ENCODE measurements around the gene IGFN1. TPM values are rescaled to one million over a fixed set of nuclear protein-coding genes. Genes with fewer than 3 reads are reported as not detected.

The IGFN1 gene
- total RNA-seq, 3 donors from 2014 or later (not counting 1 experiment from before 2014, with no cell fraction given) = not detected

- DNase-seq (peak in 1 of 2 donors; percentile 3), ATAC-seq (no peak)
- Histone ChIP-seq H3K36me3 (ENCODE audit: control insufficient read depth, insufficient read depth, low read length) (no peaks in the 10 kb centered on the region), H3K4me1 (ENCODE audit: control insufficient read depth, insufficient read depth, low read length) (no peaks in the 10 kb centered on the region), H3K27ac (ENCODE audit: low read length) (no peak overlapping the region), H3K9me3 (ENCODE audit: control insufficient read depth, insufficient read depth, low read length) (no peaks in the 10 kb centered on the region), H3K4me3 (ENCODE audit: low read length) (no peak overlapping the region), H3K27me3 (ENCODE audit: control insufficient read depth, insufficient read depth, low read length) (no peaks in the 10 kb centered on the region)
- Mint-ChIP-seq H3K4me3 (no peak overlapping the region), H3K4me1 (no peaks in the 10 kb centered on the region), H3K27me3 (ENCODE audit: low read depth in 2 of 2) (peaks cover 9 to 26% of the 10 kb centered on the region in 2 donors), H3K9me3 (no peaks in the 10 kb centered on the region), H3K36me3 (no peaks in the 10 kb centered on the region), H3K27ac (no peak overlapping the region)
- intact Hi-C loops (cut with micrococcal nuclease) = no loop called here
- TF ChIP-seq, protein P1, sequence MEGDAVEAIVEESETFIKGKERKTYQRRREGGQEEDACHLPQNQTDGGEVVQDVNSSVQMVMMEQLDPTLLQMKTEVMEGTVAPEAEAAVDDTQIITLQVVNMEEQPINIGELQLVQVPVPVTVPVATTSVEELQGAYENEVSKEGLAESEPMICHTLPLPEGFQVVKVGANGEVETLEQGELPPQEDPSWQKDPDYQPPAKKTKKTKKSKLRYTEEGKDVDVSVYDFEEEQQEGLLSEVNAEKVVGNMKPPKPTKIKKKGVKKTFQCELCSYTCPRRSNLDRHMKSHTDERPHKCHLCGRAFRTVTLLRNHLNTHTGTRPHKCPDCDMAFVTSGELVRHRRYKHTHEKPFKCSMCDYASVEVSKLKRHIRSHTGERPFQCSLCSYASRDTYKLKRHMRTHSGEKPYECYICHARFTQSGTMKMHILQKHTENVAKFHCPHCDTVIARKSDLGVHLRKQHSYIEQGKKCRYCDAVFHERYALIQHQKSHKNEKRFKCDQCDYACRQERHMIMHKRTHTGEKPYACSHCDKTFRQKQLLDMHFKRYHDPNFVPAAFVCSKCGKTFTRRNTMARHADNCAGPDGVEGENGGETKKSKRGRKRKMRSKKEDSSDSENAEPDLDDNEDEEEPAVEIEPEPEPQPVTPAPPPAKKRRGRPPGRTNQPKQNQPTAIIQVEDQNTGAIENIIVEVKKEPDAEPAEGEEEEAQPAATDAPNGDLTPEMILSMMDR (IDR thresholded peaks at IDR 0.05) = no peak
- WGBS (ENCODE audit: insufficient coverage) = 90% methylated on average over 8 of the region's 8 CpGs
These were observed 70.2 kb downstream of the IGFN1 start for GRCh38 chr1:201260648-201261311.

GRCh38 chr1:201261771-201262547 lies 71.3 kb downstream of the IGFN1 start:
- Histone ChIP-seq H3K4me3 (ENCODE audit: low read length) (no peak overlapping the region), H3K27ac (ENCODE audit: low read length) (no peak overlapping the region), H3K27me3 (ENCODE audit: control insufficient read depth, insufficient read depth, low read length) (no peaks in the 10 kb centered on the region), H3K4me1 (ENCODE audit: control insufficient read depth, insufficient read depth, low read length) (no peaks in the 10 kb centered on the region), H3K36me3 (ENCODE audit: control insufficient read depth, insufficient read depth, low read length) (no peaks in the 10 kb centered on the region), H3K9me3 (ENCODE audit: control insufficient read depth, insufficient read depth, low read length) (no peaks in the 10 kb centered on the region)
- no peaks in the 10 kb centered on the region for H3K4me1 Mint-ChIP-seq
- H3K4me3 Mint-ChIP-seq = no peak overlapping the region
- H3K27ac Mint-ChIP-seq = no peak overlapping the region
- H3K9me3 Mint-ChIP-seq = no peaks in the 10 kb centered on the region
- ATAC-seq (no peak), DNase-seq (peak in 1 of 2 donors; percentile 8)
- WGBS (ENCODE audit: insufficient coverage) = 80% methylated on average over 7 of the region's 8 CpGs
- intact Hi-C loops (cut with micrococcal nuclease) = no loop called here
- H3K27me3 Mint-ChIP-seq (ENCODE audit: low read depth in 2 of 2) = peaks cover 16 to 35% of the 10 kb centered on the region in 2 donors
- TF ChIP-seq, protein P1 (IDR thresholded peaks at IDR 0.05) = no peak
- H3K36me3 Mint-ChIP-seq = no peaks in the 10 kb centered on the region

GRCh38 chr1:201262963-201263608 lies 72.5 kb downstream of the IGFN1 start:
- Histone ChIP-seq H3K9me3 (ENCODE audit: control insufficient read depth, insufficient read depth, low read length) (no peaks in the 10 kb centered on the region), H3K27me3 (ENCODE audit: control insufficient read depth, insufficient read depth, low read length) (no peaks in the 10 kb centered on the region), H3K36me3 (ENCODE audit: control insufficient read depth, insufficient read depth, low read length) (no peaks in the 10 kb centered on the region), H3K27ac (ENCODE audit: low read length) (no peak overlapping the region), H3K4me1 (ENCODE audit: control insufficient read depth, insufficient read depth, low read length) (no peaks in the 10 kb centered on the region), H3K4me3 (ENCODE audit: low read length) (no peak overlapping the region)
- Mint-ChIP-seq H3K36me3 (no peaks in the 10 kb centered on the region), H3K4me3 (no peak overlapping the region), H3K9me3 (no peaks in the 10 kb centered on the region), H3K4me1 (no peaks in the 10 kb centered on the region), H3K27ac (no peak overlapping the region), H3K27me3 (ENCODE audit: low read depth in 2 of 2) (peaks cover 24 to 47% of the 10 kb centered on the region in 2 donors)
- WGBS (ENCODE audit: insufficient coverage) = 93% methylated on average over 7 of the region's 7 CpGs
- TF ChIP-seq, protein P1 (IDR thresholded peaks at IDR 0.05) = no peak
- no peak for DNase-seq
- intact Hi-C loops (cut with micrococcal nuclease) = no loop called here
- ATAC-seq = no peak
